ENCODE measurements around the gene AKT1. TPM values are rescaled to one million over a fixed set of nuclear protein-coding genes. Genes with fewer than 3 reads are reported as not detected.

Gene AKT1
- polyA plus RNA-seq (2013, experiment 1 of 2) = 84.4 TPM
- 82.3 TPM for polyA plus RNA-seq (2013, experiment 2 of 2)

GRCh38 chr14:104794993-104795780 lies at the start of gene AKT1:
AKT1 (minus strand) TSS chr14:104795748; CDS start chr14:104792643, 3,105 bp downstream.
- Histone ChIP-seq H2BK5ac (ENCODE audit: low read length) (peak within 1 kb of the TSS; percentile 70), H3K27me3 (ENCODE audit: control insufficient read depth in 3 of 3, insufficient read depth in 3 of 3, low read depth in 1 of 3, low read length in 3 of 3) (peaks cover 3 to 44% (median 36%) of the 10 kb centered on the region in 3 experiments), H4K8ac (ENCODE audit: low read depth, low read length) (no peak within 1 kb of the TSS), H3K23ac (ENCODE audit: low read depth, low read length, poor library complexity) (no peak within 1 kb of the TSS), H3K18ac (ENCODE audit: low read length) (peak within 1 kb of the TSS; percentile 94), H2BK15ac (ENCODE audit: low read length) (no peak within 1 kb of the TSS), H3K4me2 (ENCODE audit: insufficient read depth, low read length, poor library complexity, severe bottlenecking) (peak within 1 kb of the TSS; percentile 90), H2BK120ac (ENCODE audit: low read depth, low read length) (no peak within 1 kb of the TSS), H2AK5ac (ENCODE audit: low read depth, low read length) (peak within 1 kb of the TSS; percentile 59), H3K4me3 (ENCODE audit: low read length in 2 of 2) (peak within 1 kb of the TSS; percentile 80 to 89), H3K4ac (ENCODE audit: low read length) (no peak within 1 kb of the TSS), H3K4me1 (ENCODE audit: control insufficient read depth in 2 of 2, insufficient read depth in 1 of 2, low read depth in 1 of 2, low read length in 2 of 2) (peaks cover 23 to 41% of the 10 kb centered on the region in 2 donors), H2AFZ (ENCODE audit: low read length) (peak within 1 kb of the TSS; percentile 92), H3K9ac (ENCODE audit: low read depth, low read length, poor library complexity) (peak within 1 kb of the TSS; percentile 93), H3K79me1 (ENCODE audit: low read depth, low read length) (peaks cover 33% of the 10 kb centered on the region), H3K36me3 (replicated peaks in 1 of 2; ENCODE audit: control insufficient read depth in 2 of 2, insufficient read depth in 2 of 2, low read length in 2 of 2) (peaks cover 14 to 35% of the 10 kb centered on the region in 2 donors), H4K91ac (ENCODE audit: low read depth, low read length, poor library complexity) (no peak within 1 kb of the TSS), H3K14ac (ENCODE audit: low read length) (peak within 1 kb of the TSS; percentile 57), H3K9me3 (replicated peaks in 1 of 2; ENCODE audit: control insufficient read depth in 2 of 2, insufficient read depth in 1 of 2, low read depth in 1 of 2, low read length in 2 of 2) (no peaks in the 10 kb centered on the region), H3K27ac (replicated peaks; ENCODE audit: low read length) (no peak within 1 kb of the TSS), H2BK12ac (ENCODE audit: low read length) (peak within 1 kb of the TSS; percentile 1)
- DNase-seq (ENCODE audit: low spot score) = no peak
- no CpG with 5 or more reads among the region's 124 CpGs for WGBS, 2 donors (ENCODE audit: extremely low coverage in 2 of 2, insufficient read length in 2 of 2, insufficient replicate concordance in 1 of 2)

- Histone ChIP-seq H4K91ac (ENCODE audit: low read depth, low read length, poor library complexity) (no peak overlapping the region), H2BK12ac (ENCODE audit: low read length) (peak overlapping the region; percentile 75), H3K23ac (ENCODE audit: low read depth, low read length, poor library complexity) (peak overlapping the region; percentile 56), H3K18ac (ENCODE audit: low read length) (peak overlapping the region; percentile 63), H2AFZ (ENCODE audit: low read length) (peak overlapping the region; percentile 93), H3K4ac (ENCODE audit: low read length) (no peak overlapping the region), H3K9me3 (replicated peaks in 1 of 2; ENCODE audit: control insufficient read depth in 2 of 2, insufficient read depth in 1 of 2, low read depth in 1 of 2, low read length in 2 of 2) (peaks cover 0 to 2% of the 10 kb centered on the region in 2 donors), H3K4me1 (ENCODE audit: control insufficient read depth in 2 of 2, insufficient read depth in 1 of 2, low read depth in 1 of 2, low read length in 2 of 2) (peaks cover 12 to 15% of the 10 kb centered on the region in 2 donors), H2BK120ac (ENCODE audit: low read depth, low read length) (no peak overlapping the region), H3K14ac (ENCODE audit: low read length) (no peak overlapping the region), H3K79me1 (ENCODE audit: low read depth, low read length) (no peaks in the 10 kb centered on the region), H2AK5ac (ENCODE audit: low read depth, low read length) (peak overlapping the region; percentile 41), H3K27me3 (ENCODE audit: control insufficient read depth in 3 of 3, insufficient read depth in 3 of 3, low read depth in 1 of 3, low read length in 3 of 3) (peaks cover 0 to 65% (median 8%) of the 10 kb centered on the region in 3 experiments), H2BK5ac (ENCODE audit: low read length) (no peak overlapping the region), H3K36me3 (replicated peaks in 1 of 2; ENCODE audit: control insufficient read depth in 2 of 2, insufficient read depth in 2 of 2, low read length in 2 of 2) (no peaks in the 10 kb centered on the region), H3K9ac (ENCODE audit: low read depth, low read length, poor library complexity) (no peak overlapping the region), H4K8ac (ENCODE audit: low read depth, low read length) (no peak overlapping the region), H3K4me2 (ENCODE audit: insufficient read depth, low read length, poor library complexity, severe bottlenecking) (no peak overlapping the region), H2BK15ac (ENCODE audit: low read length) (peak overlapping the region; percentile 8), H3K4me3 (ENCODE audit: low read length in 2 of 2) (no peak overlapping the region), H3K27ac (replicated peaks; ENCODE audit: low read length) (no peak overlapping the region)
- no peak for DNase-seq (ENCODE audit: low spot score)
- no CpG with 5 or more reads among the region's 4 CpGs for WGBS, 2 donors (ENCODE audit: extremely low coverage in 2 of 2, insufficient read length in 2 of 2, insufficient replicate concordance in 1 of 2)
These were observed 49.6 kb upstream of the AKT1 start for GRCh38 chr14:104845033-104845666.

DNA sequence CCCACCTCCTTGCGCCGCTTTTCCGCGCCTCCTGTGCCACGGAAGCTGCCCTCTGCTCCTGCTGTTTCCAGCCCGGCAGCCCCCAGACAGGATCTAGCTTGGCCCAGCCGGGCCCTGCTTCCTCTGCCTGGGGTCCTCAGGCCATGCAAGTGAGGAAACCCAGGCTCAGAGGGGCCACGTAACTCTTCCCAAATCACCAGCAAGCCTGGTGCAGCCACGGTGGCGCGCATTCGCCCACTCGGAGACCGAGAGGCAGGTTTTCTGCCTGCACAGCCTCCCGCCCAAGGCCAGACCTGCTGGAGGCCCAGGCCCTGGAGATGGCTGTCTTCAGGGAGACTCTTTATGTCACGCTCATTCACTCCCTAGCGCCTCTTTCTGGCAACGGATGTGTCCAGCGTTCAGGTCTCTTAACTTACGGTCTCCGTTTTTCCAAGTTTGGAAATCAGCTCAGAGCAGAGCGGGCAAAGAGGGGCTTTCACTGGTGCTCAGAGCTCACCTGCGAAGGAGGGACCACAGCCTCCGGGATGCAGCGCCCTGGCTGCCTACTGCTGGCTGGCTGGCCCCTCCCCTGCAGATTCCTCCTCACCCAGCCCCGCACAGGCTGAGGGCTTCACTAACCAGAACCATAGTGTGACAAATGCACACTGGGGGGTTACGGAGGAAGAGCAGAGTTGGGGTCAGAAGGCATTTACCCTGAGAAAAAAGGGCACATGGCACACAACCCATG lies 48.9 kb upstream of the AKT1 start:
- Histone ChIP-seq H3K4me1 (ENCODE audit: control insufficient read depth in 2 of 2, insufficient read depth in 1 of 2, low read depth in 1 of 2, low read length in 2 of 2) (peaks cover 12 to 15% of the 10 kb centered on the region in 2 donors), H3K4ac (ENCODE audit: low read length) (peak overlapping the region; percentile 54), H2BK120ac (ENCODE audit: low read depth, low read length) (no peak overlapping the region), H2BK12ac (ENCODE audit: low read length) (peak overlapping the region; percentile 76), H3K4me3 (ENCODE audit: low read length in 2 of 2) (peak overlapping the region in 1 of 2 donors; percentile 43), H3K36me3 (replicated peaks in 1 of 2; ENCODE audit: control insufficient read depth in 2 of 2, insufficient read depth in 2 of 2, low read length in 2 of 2) (no peaks in the 10 kb centered on the region), H2BK5ac (ENCODE audit: low read length) (no peak overlapping the region), H3K27me3 (ENCODE audit: control insufficient read depth in 3 of 3, insufficient read depth in 3 of 3, low read depth in 1 of 3, low read length in 3 of 3) (peaks cover 0 to 65% (median 8%) of the 10 kb centered on the region in 3 experiments), H2BK15ac (ENCODE audit: low read length) (peak overlapping the region; percentile 11), H4K8ac (ENCODE audit: low read depth, low read length) (no peak overlapping the region), H3K27ac (replicated peaks; ENCODE audit: low read length) (no peak overlapping the region), H3K4me2 (ENCODE audit: insufficient read depth, low read length, poor library complexity, severe bottlenecking) (peak overlapping the region; percentile 82), H2AK5ac (ENCODE audit: low read depth, low read length) (peak overlapping the region; percentile 41), H3K23ac (ENCODE audit: low read depth, low read length, poor library complexity) (peak overlapping the region; percentile 56), H3K9me3 (replicated peaks in 1 of 2; ENCODE audit: control insufficient read depth in 2 of 2, insufficient read depth in 1 of 2, low read depth in 1 of 2, low read length in 2 of 2) (peaks cover 0 to 2% of the 10 kb centered on the region in 2 donors), H3K18ac (ENCODE audit: low read length) (peak overlapping the region; percentile 89), H3K79me1 (ENCODE audit: low read depth, low read length) (no peaks in the 10 kb centered on the region), H3K14ac (ENCODE audit: low read length) (peak overlapping the region; percentile 49), H3K9ac (ENCODE audit: low read depth, low read length, poor library complexity) (peak overlapping the region; percentile 75), H4K91ac (ENCODE audit: low read depth, low read length, poor library complexity) (no peak overlapping the region), H2AFZ (ENCODE audit: low read length) (peak overlapping the region; percentile 93)
- DNase-seq (ENCODE audit: low spot score) = no peak
- WGBS, 2 donors (ENCODE audit: extremely low coverage in 2 of 2, insufficient read length in 2 of 2, insufficient replicate concordance in 1 of 2) = no CpG with 5 or more reads among the region's 27 CpGs

Measured in neuronal stem cell (in vitro differentiated cells).